ENCODE results near the gene OTOP3.

GRCh38 chr17:74907012-74907411 lies 28.7 kb upstream of the OTOP3 start:
- TF ChIP-seq GATA2 (IDR thresholded peaks at IDR 0.05; ENCODE audit: insufficient read depth, insufficient read length, low read depth, low read length) (no peak), CTCF (IDR thresholded peaks at IDR 0.05; ENCODE audit: extremely low read depth in 1 of 2, insufficient read depth in 1 of 2, low read depth in 1 of 2, low read length in 2 of 2) (no peak), POLR2A (IDR thresholded peaks at IDR 0.05; ENCODE audit: low read depth, low read length) (no peak)

Data from endothelial cell of umbilical vein (primary cell).